ENCODE measurements around the gene SAMSN1.

SAMSN1 gene

DNA sequence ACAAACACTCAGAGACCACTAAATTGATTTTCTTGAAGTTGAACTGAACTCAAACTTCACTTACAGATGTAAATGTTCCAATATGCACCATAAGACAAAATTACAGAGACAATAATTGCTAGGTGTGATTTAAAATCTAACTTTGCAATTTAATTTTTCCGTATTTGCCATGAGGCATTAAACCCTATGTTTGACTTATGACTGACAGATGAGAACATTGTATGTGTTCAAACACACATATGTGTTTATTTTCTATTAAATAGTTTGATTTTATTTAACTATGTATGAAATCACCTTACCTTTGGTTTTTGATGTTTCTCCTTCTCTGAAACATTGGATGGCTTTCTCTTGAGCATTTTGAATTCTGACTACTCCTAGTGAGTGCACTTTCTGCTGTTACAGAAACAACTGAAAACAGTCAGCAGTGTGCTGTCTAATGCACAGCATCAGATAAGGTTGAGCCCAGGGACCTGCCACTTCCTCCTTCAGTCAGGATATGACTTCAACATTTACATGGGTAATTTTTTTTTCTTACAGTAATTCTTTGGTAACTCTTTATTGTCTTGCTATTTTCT lies at the start of gene SAMSN1:
Gene SAMSN1 (minus strand): TSS at position 410 of the 575 bp plus-strand sequence. CDS start 54 bp downstream, at position 356.
- FAIRE-seq (no peak), DNase-seq (ENCODE audit: low spot score) (no peak)

DNA sequence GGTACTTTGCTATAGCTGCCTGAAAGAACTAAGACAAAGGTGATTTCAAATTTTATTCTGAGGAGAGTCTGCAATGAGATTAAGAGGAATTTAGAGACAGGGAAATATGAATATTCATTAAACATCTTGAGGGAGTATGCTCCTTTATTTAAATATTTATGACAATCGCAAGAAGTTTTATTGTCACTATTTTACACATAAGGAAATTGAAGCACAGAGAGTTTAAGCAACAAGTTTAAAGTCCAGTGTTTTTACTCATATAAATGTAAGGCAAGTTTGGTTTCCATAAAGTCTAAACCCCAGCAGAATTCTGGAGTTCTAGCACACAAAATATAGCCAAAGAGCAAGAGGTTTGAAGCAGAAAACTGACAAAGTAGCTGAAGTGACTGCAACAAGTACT lies 49.3 kb upstream of the SAMSN1 start:
- DNase-seq (ENCODE audit: low spot score): no peak
- FAIRE-seq: no peak

DNA sequence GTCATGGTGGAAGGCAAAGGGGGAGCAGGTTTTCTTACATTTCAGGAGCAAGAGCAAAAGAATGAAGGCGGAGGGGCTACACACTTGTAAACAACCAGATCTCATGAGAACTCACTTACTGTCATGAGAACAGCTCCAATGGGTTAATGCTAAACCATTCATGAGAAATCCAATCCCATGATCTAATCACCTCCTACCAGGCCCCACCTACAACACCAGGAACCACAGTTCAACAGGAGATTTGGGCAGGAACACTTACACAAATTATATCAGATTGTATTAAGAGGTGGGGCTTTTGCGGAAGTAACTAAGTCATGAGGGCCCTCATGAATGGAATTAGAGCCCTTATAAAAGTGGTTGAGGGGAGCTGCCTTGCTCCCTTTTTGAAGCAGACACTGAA lies 48.9 kb upstream of the SAMSN1 start:
- no peak for FAIRE-seq
- DNase-seq (ENCODE audit: low spot score): no peak

- DNase-seq (ENCODE audit: low spot score) (no peak), FAIRE-seq (no peak)
Measured at GRCh38 chr21:14593230-14593629, 47.1 kb upstream of the SAMSN1 start.

DNA sequence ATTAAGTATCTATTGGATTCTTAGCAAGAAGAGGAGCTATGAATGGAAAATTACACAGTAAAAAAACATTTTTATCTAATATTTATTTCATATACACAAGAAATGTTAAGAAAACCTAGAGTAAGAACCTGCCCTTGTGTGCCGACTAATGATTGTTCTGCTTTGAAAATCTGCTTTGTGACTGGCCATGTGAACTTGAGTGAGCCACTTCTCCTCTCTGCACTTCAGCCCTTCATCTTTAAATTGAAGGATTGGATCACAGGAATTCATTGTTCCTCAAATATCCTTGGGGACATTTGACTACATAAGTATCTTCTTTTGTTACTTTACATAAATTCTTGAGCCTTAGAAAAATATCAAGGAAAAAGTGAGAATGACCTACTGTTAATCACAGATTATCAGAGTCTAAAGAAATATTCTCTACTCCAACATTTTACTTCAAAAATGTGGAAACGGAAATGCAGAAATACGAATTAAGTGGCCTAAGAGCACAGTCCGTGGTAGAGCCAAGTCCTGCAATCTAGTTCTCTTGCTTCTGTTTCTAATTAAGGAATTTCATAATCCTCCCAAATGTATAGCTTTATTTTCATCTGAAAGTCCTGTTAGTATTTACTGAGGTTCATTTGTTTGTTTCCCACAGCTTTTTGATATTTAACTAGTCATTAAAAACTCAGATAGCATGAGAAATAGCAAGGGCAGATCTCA lies 46.3 kb upstream of the SAMSN1 start:
- no peak for DNase-seq (ENCODE audit: low spot score)
- no peak for FAIRE-seq

DNA sequence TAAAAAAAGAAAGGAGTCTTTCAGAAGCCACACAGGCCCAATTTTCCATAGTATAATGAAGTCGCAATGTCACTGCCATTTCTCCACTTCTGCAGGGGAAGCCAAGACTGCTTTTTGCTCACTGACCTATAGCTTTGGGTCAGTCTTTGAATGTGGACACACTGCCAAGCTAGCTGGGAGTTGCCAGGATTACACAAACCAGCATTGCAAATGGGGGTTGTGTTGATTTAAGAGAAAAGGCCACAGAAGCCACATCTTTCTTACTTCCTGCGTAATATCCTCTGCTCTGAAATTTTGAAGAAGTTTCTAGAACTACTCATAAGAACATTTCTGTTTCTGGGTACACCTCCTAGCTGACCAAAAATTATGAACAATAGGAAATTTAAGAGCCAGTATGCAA lies 45.8 kb upstream of the SAMSN1 start:
- no peak for DNase-seq (ENCODE audit: low spot score)
- no peak for FAIRE-seq

GRCh38 chr21:14591377-14591776 lies 45.3 kb upstream of the SAMSN1 start:
- FAIRE-seq: no peak
- no peak for DNase-seq (ENCODE audit: low spot score)

DNA sequence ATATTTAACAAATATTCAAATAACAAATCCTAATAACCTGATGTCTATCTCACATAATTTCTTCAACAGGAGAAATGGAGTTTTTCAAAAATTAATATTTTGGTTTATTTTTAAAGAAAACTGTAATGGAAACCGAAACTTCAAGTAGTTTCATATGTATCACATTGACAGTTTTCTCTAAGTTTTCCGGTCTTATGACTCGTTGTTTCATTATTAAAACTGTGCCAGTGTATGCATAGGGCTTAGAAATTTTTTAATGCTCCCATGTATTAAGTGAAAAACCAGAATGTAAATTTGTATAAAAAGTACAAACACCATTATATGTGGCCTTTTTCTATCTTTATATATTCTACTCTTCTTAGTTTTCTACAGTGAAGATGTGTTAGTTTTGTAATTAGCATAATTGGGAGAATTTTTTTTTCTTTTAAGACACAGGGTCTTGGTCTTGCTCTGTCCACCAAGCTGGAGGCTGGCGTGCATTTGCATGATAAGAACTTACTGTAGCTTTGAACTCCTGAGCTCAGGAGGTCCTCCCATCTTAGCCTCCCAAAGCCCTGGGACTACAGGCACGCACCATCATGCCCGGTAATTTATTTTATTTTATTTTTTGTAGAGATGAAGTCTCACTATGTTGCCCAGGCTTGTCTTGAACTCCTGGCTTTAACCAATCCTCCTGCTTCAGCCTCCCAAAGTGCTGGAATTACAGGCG lies 43.9 kb upstream of the SAMSN1 start:
- FAIRE-seq (no peak), DNase-seq (ENCODE audit: low spot score) (no peak)

DNA sequence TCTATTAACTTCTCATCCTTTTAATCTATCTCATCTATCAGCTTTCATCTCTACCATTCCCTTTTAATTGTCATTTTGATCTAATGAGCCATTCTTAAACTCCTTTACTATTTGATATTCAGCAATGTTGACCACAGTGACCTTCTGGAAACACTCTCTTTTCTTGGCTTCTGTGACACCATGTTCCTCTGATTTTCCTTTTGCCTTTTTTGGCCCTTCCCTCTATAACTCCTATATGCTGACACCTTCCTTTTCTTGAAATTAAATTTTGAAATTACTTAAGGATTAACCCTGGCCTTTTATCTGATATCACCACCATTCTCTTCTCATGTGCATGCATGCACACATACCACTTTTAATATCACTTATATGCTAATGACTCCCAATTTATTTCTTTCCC lies 41.2 kb upstream of the SAMSN1 start:
- no peak for DNase-seq (ENCODE audit: low spot score)
- FAIRE-seq: no peak

GRCh38 chr21:14585122-14585521 lies 39.0 kb upstream of the SAMSN1 start:
- DNase-seq (ENCODE audit: low spot score) (no peak), FAIRE-seq (no peak)

DNA sequence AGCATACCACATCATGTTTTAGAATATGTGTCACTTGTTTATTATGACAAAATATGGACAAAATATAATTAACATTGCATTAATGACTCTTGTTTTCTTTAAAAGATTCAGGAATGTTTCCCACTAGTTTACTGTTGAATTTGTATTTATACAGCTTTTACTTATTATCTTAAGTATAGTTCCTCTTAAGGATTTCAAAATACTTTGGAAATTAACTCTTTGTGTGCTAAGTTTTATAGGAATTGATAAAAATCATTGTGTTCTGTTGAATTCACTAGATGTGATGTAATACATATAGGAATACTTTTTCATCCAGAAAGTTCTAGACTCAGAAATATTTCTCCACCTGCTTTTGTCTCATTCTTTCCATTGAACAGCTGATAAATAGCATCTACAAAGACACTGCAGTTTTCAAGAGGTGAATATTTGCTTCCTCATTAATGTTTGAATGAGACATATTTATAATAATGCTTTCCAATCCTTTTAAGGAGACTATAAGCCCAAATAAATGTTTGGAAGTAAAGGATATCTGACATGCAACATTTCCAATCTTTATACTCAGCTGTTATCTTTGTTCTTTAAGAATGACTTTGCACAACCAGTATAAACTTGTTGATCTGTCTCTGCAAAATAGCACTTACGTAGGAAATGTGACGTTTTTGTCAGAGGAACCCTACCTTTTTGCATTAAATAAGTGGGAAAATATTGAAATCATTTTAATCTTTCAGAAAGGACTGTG lies 38.4 kb upstream of the SAMSN1 start:
- no peak for FAIRE-seq
- DNase-seq (ENCODE audit: low spot score): no peak

DNA sequence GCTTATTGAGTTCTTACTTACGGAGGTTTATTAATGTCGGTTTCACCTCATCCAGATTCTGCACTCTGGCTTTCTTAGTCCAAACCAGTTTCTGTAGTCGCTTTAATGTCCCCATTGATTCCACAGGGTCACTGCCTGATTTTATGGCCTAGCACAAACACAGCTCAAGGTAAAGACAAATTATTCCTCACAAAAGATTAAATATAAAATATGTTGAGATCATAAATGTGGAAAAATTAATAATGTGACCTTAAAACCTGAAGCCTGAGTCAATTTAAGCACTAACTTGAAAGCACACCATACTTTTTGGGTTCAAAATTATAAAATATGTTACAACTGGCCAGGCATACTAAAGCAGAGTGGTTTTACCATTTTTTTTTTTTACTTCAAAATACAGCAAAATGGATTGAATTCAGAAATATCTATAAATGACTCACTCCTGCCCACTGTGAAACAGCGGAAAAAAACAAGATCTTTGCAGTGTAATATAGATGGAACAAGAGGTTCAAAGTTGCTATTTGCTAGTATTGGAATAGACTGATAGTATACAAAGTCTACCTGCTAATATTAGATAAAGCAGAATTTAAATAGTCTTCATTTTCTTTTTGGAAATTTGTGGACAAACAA lies 37.6 kb upstream of the SAMSN1 start:
- FAIRE-seq: no peak

DNA sequence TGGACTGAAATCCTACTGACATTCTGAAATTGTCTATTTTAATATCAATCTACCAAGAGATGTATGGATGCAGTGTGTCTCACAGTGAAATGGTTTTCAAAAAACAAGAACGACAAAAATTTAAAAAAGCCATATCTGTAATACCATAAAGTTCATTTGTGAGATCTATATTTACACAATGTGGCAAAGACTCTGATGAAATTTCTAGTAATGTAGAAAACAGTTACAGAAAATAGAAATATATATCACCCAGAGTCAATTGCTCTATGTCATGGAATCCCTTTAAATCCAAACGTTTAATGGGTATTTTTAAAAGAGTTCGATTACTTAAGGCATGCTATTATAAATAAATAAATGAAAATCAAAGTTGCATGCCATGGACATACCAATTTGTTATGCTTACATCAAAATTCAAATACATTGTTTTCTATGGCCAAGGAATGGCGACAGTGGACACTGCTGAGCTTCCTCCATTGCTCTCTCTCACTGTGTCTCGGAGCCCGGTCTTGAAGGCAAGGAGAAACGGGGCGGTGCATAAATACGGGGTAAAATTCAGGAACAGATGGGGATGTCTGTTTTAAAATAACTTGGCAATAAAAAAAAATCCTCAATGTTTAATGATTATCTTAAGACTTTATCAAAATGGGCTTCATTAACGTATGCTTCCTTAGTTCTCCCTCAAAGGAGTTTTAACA lies 37.0 kb upstream of the SAMSN1 start:
- DNase-seq (ENCODE audit: low spot score): no peak
- no peak for FAIRE-seq

More for the DNA sequence above, 37.6 kb upstream of the SAMSN1 start:
- no peak for DNase-seq (ENCODE audit: low spot score)

DNA sequence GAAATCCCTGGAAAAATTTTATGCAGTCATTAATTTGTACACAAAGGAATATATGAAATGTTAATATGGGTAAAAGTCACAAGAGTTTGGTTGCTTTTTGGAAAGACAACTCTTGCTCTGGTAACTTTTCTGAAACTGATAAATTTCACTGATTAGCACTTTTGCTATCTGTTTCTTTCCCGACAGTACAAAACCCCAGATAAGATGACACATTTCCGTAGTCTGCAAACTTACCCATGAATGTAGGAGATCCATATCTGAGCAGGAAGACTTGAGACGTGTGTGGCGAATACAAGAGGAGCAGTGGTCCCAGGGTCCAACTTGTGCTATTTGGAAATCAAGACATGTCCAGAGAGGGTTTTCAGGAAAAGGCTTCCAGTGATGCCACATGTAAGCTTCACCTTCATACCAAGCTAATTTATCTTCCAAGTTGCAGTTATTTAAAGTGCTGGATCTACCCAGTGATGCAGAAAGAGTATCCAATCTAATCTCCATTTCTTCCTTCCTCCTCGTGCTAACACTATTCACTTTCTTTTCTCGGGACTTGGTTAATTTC lies 35.9 kb upstream of the SAMSN1 start:
- FAIRE-seq: no peak
- DNase-seq (ENCODE audit: low spot score): no peak

DNA sequence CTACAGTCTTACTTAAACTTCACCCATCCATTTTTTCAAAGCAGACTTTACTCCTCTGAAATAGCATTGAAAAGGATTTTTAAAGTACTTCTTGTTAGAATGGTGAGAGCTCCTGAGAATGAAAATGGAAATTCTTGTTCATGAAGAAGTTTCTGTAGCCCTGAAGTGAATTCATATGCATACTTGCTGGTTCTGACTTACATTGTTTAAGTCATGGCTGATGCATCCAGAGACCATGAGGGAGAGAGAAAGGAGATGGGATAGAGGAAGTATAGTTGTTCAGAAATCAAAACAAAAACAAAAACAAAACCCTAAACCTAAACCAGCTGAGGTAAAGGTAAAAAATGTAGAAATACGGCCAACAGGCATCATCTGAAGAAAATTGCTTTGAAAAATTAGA lies 27.1 kb upstream of the SAMSN1 start:
- DNase-seq (ENCODE audit: low spot score) (no peak), FAIRE-seq (no peak)

DNA sequence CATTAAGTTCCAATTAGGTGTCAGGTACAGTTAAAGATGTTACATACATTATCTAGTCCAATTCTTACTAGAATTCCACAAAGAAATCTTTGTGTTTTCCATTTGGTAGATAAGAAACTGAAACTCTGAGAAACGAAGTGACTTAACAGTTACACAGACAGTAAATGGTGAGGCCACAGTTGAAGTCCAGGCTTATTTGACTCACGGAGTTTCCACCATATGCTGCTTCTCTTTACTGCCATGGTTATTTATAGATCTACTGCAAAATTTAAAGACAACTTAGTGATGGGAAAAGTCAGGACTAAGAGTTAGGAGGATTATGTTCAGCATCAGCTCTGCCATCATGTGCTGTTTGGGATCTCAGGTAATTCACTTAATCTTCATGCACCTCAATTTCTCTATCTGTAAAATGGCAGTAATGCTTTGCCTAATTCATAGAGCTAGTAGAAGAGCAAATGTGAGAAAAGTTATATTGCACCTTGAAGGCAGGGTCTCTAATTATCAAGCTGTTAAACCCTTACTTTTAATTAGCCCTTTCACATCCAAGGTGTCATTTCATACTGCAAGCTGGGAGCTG lies 26.2 kb upstream of the SAMSN1 start:
- no peak for FAIRE-seq
- no peak for DNase-seq (ENCODE audit: low spot score)

- DNase-seq (ENCODE audit: low spot score) (no peak), FAIRE-seq (no peak)
Measured at GRCh38 chr21:14569868-14570267, 23.8 kb upstream of the SAMSN1 start.

DNA sequence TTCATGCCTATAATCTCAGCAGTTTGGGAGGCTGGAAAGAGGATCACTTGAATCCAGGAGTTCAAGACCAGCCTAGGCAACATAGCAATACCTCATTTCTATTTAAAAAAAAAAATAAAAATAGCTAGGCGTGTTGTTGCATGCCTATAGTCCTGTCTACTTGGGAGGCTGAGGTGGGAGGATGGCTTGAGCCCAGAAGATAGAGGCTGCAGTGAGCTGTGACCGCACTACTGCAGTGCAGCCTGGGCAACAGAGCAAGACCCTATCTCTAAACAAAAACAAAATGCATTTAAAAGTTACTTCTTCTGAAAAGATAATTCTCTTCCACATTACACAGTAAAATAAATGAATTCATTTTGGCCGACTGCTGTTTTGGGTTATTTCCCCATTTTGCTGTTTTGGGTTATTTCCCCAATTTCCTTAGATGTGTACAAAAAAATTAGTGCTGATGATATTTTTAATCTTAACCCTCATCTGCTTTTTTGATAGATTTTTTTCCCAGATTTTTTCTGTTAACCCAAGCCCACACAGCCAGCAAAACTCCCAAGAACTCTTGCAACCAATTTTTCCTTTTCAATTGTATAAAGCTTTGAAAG lies 23.0 kb upstream of the SAMSN1 start:
- no peak for FAIRE-seq
- no peak for DNase-seq (ENCODE audit: low spot score)

GRCh38 chr21:14567331-14568279 lies 21.5 kb upstream of the SAMSN1 start:
- FAIRE-seq: no peak
- DNase-seq (ENCODE audit: low spot score): no peak
